NCI-H2227 (cell line): ENCODE data around the gene GRK6.
A peak's percentile ranks its signal among the peaks of the same experiment; 100 is the strongest.

Source experiments
- DNase-seq: peaks from one replicate; lab custom pipeline; 2025; ENCODE audit not compliant: unreplicated experiment; lab: John Stamatoyannopoulos, UW

GRK6 gene

DNA sequence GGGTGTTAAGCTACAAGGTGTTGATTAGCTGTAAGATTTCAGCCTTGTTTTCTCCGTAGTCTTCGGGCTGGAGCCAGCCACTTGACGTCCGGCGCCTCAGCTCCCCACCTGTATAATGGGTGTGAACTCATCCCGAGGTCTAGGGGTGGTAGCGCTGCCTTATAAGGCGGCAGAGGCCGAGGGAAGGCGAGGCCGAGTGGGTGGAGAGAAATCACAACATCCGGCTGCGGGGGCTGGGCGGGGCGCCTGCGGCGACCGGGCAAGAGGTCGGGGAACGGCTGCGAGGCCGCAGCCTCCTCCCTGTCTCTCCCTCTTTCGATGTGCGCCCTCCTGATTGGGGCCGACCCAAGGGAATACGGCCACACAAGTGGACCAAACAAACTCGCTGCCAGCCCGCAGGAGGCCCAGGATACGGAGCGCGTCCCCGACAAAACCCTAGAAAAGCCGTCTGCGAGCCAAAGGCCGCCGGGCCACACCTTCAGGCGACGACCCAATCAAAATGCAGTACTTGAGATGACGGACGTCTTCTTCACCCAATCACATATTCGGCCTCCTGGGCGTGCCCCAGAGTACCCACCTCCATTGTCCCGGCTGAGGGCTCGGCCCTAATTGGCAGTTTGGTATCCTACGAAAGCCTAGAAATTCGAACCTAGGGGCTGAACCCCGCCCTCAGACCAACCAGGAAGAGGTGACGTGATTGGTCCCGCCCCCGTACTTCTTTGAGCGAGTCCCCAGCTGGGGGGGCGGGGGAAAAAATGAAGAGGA lies 493 bp upstream of the GRK6 start:
- DNase-seq: peak; percentile 99

DNA sequence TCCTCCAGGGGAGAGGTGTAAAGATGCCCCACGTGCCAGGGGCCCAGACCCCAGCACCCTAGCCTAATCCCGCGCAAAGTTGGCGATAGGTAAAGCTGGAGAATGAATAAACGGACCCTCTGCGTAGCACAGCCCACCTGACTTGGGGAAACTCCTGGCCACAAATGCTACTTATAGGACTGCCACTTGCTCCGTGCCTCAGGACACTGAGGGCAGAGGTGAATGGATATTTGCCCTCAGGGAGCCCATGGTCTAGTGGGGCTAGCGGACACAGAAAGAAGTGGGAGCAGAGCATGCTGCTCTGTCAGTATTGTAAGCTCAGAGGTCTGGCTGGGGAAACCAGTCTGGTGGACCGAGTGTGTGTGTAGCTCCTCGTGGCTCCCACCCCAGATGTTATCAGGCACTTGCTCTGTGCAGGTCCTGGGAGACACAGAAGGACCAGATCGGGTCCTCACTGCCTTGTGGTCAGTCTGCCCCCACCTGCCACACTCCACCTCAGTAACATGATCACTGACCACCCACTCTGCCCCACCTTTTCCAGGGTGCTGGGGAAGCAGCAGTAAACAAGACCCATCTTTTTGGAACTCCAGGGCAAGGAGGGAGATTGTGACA lies 841 bp downstream of the GRK6 start:
- DNase-seq: no peak

DNA sequence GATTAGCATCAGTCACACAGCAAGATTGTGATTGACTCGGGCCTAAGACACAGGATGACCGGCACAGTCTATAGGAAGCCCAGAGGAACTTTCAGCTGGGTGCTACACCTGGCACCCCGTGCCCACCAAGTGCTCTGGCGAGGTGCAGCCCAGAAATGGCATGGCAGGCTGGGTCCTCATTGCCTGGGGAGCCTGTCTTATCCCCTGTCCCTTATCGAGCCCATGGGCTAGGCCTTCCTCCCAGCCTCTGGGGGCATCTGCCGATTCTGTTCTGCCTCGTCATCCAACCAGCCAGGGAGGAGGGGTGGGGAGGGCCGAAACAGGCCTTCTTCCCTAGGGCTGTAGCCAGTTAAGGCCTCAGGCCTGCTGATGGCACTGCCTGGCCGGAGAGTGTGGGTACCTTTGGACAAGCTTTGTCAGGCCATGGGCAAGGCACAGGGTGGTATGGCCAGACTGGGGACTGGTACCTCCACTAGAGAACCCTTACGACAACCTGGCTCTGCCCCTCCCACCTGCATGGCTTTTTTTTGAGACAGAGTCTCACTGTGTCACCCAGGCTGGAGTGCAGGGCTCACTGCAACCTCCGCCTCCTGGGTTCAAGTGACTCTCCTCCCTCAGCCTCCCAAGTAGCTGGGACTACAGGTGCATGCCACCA lies 1.6 kb downstream of the GRK6 start:
- no peak for DNase-seq

DNA sequence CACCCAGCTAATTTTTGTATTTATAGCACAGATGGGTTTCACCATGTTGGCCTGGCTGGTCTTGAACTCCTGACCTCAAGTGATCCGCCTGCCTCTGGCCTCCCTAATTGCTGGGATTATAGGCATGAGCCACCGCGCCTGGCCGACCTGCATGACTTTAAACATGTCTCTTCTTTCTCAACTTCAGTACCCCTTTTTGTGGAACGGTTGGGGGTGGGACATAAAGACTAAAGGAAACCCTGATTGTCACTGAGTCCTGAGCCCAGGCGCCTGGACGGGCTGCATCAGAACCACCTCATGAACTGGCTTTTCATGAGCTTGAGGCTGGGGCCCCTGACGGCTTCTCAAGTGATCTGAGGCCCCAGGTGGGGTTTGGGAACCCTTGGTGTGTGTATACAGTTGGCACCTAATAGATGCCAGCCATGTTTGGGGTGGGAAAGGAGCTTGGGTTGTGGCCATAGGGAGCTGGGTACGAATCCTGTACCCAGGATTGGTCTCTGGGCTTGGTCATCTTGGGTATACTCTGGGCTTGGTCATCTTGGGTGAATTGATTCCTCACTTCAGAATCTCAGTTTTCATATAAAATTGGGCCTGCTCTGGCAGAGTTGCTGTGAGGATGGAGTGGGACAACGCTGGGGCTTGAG lies 2.2 kb downstream of the GRK6 start:
- DNase-seq: no peak

DNA sequence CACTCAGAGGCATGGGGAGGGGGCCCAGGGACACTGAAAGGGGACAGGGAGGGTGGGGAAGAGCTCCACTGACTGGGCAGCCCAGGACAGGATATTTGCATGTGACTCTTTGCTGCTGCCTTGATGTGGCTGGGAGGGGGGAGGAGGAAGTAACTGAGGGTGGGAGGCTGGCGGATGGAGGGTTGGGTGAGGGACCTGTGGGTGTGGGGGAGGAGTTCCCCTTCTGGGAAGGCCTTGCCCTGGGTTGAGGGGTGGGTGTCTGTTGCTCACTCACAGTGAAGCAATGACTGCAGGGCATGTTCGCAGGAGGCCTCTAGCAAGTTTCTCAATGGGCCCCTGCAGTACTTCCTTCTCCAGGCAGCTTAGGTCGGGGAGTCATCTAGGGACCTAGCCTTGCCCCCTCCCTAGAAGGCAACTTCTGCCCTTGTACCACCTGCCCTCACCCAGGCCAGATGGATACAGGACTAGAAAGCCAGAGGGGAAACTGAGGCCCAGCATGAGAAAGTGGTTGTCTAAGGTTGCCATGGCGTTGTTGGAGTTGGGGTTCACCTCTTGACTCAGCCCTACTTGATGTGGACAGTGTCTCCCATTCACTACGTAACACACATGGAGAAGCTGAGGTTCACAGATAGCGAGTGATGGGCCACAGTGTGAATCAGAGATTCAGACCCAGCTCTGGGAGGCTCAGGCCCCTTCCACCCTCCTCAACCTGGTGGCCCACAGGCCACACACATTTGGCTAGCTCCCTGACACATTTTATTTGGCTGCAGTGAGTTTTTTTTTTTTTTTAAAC lies 3.0 kb downstream of the GRK6 start:
- DNase-seq: no peak

DNA sequence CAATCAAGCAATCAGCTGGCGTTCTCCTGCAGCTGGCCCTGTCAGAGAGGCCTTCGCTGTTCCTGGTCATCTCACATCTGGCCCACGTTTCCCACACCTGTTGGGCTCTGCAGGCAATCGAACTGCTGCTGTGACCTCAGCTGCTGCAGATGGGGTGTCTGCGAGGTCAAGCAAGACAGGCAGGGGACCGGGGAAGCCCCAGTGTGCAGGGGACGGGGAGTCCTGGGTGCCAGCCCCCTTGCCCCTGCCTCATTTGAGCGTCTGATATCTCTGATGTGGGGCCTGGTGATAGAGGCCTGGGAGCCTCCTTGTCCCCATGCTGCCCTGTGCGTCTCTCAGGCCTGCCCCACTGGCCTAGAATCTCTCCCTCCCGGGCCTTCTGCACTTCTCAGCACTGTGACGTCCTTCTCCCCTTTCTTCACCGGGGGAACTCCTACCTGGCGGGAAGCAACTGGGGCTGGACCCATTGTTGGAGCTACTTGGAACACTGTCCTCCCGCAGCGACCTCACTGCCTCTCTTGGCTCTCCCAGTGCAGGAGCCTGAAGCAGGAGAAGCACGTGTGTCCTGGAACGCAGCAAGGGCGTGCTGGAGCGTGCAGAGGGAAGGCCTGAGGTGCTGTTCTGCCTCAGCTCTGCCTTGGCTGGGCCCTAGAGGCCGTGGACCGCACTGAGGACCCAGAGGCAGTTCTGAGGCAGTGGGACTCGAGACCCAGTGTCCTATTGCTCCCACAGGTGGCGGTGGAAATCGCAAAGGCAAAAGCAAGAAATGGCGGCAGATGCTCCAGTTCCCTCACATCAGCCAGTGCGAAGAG lies 3.9 kb downstream of the GRK6 start:
- DNase-seq: no peak

DNA sequence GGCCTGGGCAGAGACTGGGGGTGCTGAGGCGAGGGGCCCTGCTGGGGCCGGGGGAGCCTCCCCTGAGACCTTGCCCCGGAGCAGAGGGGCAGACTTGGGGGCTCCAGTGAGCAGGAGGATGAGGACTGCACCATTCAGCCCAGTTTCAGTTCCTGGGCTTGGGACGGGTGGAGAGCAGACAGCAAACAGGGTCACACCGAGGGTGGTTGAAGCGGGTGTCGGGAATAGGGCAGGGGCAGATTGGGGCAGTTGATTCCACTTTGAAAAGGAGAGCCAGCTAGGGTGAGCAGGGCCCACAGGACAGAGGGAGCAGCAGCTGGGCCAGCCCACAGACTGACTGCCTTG lies 4.5 kb downstream of the GRK6 start:
- DNase-seq: no peak

DNA sequence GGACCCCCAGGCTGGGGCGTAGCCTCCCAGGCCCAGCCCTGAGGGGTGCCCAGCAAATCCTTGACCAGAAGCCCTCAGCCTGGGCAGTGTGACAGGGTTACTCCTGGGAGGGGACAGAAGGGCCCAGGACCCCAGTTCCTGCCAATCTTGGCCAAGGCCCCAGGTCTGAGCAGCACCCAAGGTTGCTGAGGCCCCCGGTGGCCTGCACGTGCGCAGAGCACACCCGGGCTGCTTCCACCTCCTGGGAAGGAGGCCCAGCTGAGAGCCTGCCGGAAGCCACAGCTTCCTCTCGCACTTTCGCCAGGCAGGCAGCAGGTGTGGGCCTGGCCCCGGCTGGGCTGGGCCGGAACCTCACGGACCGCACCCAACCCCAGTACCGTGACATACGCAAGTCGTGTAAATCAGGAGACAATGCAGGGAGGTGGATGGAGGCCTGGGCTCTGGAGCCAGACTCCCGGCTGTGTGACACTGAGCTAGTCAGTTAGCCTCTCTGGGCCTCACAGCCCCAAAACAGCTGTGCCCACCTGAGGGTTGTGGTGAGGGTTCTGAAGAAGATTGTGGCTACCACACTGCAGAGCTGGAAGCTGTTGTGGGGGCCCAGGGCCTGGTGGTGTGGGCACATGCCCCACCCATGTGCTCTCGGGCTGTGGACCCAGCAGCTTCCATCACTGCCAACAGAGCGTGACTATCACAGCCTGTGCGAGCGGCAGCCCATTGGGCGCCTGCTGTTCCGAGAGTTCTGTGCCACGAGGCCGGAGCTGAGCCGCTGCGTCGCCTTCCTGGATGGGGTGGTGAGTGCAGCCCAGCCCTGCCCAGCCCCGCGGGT lies 5.1 kb downstream of the GRK6 start:
- no peak for DNase-seq

DNA sequence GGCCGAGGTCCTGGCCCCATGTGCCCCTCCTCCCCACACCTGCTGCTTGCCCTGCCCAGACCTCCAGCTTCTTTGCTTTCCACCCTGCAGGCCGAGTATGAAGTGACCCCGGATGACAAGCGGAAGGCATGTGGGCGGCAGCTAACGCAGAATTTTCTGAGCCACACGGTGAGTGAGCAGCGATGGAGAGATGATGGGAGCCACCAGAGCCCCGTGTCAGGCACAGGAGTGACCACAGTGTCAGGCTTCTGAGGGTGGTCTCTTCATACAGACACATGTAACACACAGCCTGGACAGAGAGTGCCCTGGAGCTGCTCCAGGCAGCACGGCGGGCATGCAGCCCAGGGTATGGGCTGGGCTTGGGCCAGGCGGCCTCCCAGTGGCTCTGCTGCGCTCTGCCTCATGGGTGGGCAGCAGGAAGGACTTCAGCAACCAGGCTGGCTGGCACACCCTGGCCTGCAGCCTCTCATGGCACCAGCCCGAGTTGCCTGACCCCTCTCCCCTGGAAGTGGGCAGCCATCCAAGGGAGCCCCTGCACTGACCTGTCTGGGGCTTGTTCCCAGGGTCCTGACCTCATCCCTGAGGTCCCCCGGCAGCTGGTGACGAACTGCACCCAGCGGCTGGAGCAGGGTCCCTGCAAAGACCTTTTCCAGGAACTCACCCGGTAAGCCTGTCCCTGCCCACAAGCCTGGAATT lies 5.8 kb downstream of the GRK6 start:
- no peak for DNase-seq

DNA sequence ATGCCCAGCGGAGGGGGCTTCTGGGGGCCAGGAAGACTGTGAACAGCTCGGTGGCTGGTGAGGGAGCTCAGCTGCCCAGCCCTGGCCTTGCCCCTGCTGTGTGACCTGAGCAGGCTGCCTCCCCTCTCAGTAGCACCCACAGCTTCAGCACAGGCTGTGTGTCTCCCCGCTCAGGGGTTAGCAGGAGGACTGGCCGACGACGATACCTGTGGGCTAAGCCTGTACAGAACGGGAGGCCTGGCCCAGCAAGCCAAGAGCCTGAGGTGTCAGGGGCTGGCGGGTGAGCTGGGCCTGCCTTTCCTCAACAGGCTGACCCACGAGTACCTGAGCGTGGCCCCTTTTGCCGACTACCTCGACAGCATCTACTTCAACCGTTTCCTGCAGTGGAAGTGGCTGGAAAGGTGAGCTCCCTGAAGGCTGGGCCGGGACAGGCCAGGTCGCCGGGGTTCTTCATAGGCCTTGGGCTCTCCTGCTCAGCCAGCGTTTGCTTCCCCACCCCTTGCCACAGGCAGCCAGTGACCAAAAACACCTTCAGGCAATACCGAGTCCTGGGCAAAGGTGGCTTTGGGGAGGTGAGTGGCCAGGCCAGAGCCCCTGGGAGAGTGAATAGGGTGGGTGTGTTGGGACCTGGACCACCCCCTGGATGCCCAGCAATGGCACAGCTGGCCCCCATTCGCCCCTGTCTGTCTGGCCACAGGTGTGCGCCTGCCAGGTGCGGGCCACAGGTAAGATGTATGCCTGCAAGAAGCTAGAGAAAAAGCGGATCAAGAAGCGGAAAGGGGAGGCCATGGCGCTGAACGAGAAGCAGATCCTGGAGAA lies 6.6 kb downstream of the GRK6 start:
- DNase-seq: no peak

DNA sequence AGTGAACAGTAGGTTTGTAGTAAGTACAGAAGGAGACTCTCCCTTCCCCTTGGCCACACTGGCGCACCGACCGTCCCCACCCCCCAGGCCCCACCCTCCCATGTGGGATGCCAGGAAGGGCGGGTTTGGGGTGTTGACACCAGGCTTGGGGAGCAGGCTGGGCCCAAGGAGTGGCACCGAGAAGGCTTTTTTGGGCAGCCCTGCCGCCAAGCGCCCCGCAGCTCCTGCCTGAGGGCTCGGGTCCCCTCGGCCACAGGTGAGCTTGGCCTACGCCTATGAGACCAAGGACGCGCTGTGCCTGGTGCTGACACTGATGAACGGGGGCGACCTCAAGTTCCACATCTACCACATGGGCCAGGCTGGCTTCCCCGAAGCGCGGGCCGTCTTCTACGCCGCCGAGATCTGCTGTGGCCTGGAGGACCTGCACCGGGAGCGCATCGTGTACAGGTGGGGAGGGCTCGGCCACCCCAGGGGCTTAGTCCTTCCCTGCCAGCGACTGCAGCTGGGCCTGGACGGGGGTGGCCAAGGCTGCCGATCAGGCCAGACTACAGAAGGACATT lies 7.3 kb downstream of the GRK6 start:
- no peak for DNase-seq

DNA sequence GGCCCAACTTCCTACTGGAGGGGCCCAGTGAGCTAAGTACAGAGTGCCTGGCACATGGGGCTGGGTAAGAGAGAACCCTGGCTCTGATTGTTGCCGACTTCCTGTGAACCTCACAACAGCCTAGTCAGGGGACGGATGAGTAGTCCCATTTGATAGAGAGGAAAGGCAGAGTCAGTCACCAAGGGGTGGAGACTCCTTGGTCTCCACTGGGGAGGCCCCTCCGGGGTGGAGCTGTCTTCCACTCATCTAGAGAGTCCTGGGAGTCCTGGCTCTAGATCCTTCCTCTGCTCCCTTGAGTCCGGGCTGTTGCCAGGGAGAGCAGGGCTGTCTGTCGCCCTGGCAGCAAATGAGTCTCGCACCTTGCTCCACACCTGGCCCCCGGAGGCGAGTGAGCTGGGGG lies 8.0 kb downstream of the GRK6 start:
- no peak for DNase-seq

DNA sequence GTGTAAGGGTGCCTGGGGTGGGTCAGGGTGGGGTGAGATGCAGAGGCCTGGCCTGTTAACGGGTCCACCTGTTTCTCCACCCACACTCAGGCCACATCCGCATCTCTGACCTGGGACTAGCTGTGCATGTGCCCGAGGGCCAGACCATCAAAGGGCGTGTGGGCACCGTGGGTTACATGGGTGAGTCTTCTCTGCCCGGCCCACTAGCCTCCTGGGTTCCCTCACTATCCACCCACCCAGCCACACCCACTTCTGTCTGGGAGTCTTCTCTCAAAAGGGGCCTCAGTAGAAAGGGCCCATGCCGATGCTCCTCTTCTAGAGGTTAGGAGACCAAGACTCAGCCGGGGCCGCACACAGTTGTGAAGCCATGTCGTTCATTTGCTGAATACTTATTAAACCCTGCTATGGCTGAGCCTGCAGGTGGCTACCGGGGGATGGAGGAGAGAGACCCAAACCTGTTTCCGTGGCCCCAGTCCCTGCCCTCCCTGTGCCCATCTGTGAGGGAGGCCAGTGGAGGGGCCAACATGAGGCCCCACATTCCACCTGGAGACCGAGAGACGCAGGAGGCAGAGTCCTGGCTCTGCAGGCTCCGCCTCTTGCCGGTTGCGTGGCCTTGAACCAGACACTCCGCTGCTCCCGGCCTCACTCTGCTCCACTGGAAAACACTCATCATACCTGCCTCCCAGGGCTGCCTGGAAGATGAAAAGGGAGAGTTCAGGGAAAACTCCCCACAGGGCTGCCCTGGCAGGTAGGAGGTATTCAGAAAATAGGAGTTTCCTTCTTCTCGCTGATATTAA lies 8.7 kb downstream of the GRK6 start:
- DNase-seq: no peak

DNA sequence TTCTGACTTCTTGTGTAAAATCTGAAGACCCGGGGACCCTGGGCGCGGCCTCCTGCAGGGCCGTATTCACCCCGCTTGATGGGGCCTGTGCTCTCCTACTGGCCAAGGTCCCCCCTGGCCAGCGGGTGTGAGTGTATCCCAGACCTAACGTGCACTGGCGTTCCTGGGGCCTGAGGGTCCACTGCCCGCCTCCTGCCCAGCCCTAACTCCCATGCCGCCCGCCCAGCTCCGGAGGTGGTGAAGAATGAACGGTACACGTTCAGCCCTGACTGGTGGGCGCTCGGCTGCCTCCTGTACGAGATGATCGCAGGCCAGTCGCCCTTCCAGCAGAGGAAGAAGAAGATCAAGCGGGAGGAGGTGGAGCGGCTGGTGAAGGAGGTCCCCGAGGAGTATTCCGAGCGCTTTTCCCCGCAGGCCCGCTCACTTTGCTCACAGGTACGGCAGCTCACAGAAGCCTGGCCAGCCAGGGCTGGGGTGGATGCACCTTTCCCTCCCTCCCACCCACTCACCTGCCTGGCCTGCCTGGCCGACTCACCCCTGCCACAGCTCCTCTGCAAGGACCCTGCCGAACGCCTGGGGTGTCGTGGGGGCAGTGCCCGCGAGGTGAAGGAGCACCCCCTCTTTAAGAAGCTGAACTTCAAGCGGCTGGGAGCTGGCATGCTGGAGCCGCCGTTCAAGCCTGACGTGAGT lies 9.5 kb downstream of the GRK6 start:
- no peak for DNase-seq

DNA sequence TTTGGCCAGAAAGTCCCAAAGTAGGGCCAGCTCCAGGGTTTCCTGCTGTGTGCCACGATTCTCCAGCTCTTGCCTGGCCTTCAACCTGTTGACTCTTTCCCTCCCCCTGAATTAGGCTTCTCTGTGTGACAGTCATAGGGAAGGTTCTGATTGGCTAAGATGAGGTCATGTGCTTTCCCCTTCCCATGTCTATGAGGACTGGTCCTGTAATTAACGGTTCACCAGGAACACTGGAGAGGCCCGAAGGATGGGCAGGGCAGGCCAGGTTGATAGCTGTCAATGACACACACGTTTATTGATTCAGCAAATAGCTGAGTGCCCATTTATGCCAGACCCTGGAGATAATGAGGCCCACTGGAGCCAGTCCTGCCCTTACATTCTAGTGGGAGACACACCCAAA lies 11.1 kb downstream of the GRK6 start:
- DNase-seq: peak; percentile 53

DNA sequence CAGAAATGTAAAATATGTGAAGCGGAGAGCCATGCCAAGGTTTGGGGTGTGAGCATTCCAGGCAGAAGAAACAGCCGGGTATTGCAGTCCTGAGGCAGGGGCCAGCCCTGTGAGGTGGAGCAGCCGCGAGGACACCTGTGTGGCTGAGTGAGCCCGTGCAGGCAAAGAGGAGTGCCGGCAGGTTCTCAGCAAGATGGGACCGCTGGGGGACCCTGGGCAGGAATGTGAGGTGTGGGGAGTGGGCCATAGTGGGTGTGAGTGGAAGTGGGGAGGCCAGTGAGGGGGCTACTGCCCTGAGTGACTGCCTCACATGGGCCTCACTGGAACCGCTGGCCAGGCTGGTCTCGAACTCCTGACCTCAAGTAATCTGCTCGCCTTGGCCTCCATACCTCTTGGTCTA lies 12.0 kb downstream of the GRK6 start:
- no peak for DNase-seq
